Measurements from ENCODE around the gene LIPI. TPM values are rescaled to one million over a fixed set of nuclear protein-coding genes. Genes with fewer than 3 reads are reported as not detected.

Gene LIPI
- total and polyA plus RNA-seq, 10 of the 15 experiments (the other 5 are each of a cell fraction or from before 2014, with no cell fraction given): 0.05 to 0.32 (median 0.10) TPM; not detected in 5

DNA sequence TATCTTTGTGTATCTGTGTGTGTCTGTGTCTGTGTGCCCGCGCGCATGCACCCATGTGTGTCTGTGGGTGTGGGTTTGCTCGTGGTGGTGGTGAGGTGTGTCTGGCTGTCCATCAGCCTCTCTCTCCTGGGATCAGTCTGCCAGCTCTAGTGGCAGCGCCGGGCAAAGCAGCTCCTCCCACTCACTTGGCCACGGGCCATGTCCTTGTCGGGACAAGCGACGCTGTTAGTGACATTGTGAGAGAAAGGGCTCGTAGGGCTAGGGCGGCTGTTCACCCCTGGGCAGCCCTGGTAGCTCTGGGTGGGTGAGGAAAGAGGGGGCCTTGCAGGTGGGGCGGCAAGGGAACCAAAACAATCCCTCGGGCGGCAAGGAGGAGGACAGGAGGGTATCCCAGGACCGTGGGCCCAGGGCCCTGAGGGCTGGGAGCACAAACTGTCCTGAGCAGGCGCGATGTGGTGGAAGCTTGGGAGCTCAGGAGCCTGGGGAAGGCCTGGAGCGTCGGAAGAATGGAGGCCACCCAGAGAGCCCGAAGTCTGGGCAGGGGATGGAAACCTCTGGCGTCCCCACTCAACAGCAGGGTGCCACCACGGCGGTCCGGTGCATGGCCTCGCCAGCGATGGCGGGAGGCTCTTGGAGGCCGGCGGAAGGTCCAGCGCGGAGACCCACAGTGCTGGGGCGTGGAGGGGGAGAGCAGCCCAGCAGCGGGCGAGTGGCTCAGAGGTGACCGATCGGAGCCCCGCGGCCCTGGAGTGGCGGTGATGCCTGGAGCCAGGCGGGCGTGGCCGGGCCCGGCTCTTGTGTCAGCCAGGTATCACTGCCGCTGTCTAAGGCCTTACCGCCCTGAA lies 140.5 kb downstream of the LIPI start:
- Histone ChIP-seq H3K36me3 (ENCODE audit: control insufficient read depth in 2 of 2, insufficient read depth in 2 of 2, low read length in 1 of 2) (peaks cover 0 to 4% of the 10 kb centered on the region in 2 experiments; a peak in 3 of 4 replicates), H4K20me1 (ENCODE audit: control insufficient read depth, insufficient read depth) (no peaks in the 10 kb centered on the region), H2AFZ (ENCODE audit: control insufficient read depth, low read depth, low read length) (no peak overlapping the region), H3K4me3 (no peak overlapping the region), H3K27me3 (replicated peaks in 1 of 2; ENCODE audit: control insufficient read depth in 2 of 2, insufficient read depth in 2 of 2, low read length in 1 of 2) (no peaks in the 10 kb centered on the region), H3K4me2 (ENCODE audit: control insufficient read depth, insufficient read depth) (no peak overlapping the region), H3K27ac (ENCODE audit: control insufficient read depth, insufficient read depth) (no peak overlapping the region), H3K9me3 (replicated peaks; ENCODE audit: control insufficient read depth, insufficient read depth, low read length) (peaks cover 5% of the 10 kb centered on the region; the same call in 1 of the 3 replicates), H3K9ac (ENCODE audit: control insufficient read depth, insufficient read depth, low read length) (no peak overlapping the region), H3K4me1 (ENCODE audit: control insufficient read depth, insufficient read depth, low read length) (no peaks in the 10 kb centered on the region), H3K79me2 (ENCODE audit: control insufficient read depth, insufficient read depth, low read length) (no peaks in the 10 kb centered on the region)
- no TSS peak for BruUV-seq (replicated peaks)
- ATAC-seq: no peak
- intact Hi-C loops (cut with micrococcal nuclease; ENCODE audit: unreplicated experiment) (no loop called here), in situ Hi-C loops (cut with MboI) (no loop called here)
- no peak for DNase-seq (ENCODE audit: low read depth, low spot score)
- ChIA-PET POLR2A (no interaction called here), SMC1A (ENCODE audit: uncharacterized antibody, unreplicated experiment) (interaction anchor here (0.7 kb wide), 1 partner anchor 56 kb away, joined by 3 read pairs; no protein-coding TSS in a partner anchor), CTCF (no interaction called here), RAD21 (ENCODE audit: unreplicated experiment) (no interaction called here)
- FAIRE-seq: no peak
- WGBS (ENCODE audit: insufficient coverage, insufficient replicate concordance, low lambda C conversion rate, missing lambda C conversion rate): 98% methylated on average over 46 of the region's 46 CpGs
- TF ChIP-seq GABPA (IDR thresholded peaks at IDR 0.05; ENCODE audit: low read depth) (no peak), MYC (IDR thresholded peaks at IDR 0.05; ENCODE audit: insufficient read depth, insufficient read length, insufficient replicate concordance, low read length, severe bottlenecking) (no peak), PAX8 (IDR thresholded peaks at IDR 0.05) (no peak), BRCA1 (IDR thresholded peaks at IDR 0.05; ENCODE audit: low read depth, low read length) (no peak), STAT1 (conservative IDR thresholded peaks at IDR 0.05) (no peak), POU2F2 (IDR thresholded peaks at IDR 0.05; ENCODE audit: borderline replicate concordance, low read depth, low read length) (no peak), CBX5 (IDR thresholded peaks at IDR 0.05; ENCODE audit: low read depth) (no peak), EGR1 (IDR thresholded peaks at IDR 0.05; ENCODE audit: borderline replicate concordance in 1 of 2, low read depth in 2 of 2, low read length in 2 of 2) (no peak), MEF2B (IDR thresholded peaks at IDR 0.05; ENCODE audit: partially characterized antibody, poor library complexity, severe bottlenecking) (no peak)
- TF ChIP-seq, protein P1, sequence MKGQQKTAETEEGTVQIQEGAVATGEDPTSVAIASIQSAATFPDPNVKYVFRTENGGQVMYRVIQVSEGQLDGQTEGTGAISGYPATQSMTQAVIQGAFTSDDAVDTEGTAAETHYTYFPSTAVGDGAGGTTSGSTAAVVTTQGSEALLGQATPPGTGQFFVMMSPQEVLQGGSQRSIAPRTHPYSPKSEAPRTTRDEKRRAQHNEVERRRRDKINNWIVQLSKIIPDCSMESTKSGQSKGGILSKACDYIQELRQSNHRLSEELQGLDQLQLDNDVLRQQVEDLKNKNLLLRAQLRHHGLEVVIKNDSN (IDR thresholded peaks at IDR 0.05; ENCODE audit: borderline replicate concordance, extremely low read length, insufficient read depth, low read depth, low read length): no peak
- TF ChIP-seq, protein P2, sequence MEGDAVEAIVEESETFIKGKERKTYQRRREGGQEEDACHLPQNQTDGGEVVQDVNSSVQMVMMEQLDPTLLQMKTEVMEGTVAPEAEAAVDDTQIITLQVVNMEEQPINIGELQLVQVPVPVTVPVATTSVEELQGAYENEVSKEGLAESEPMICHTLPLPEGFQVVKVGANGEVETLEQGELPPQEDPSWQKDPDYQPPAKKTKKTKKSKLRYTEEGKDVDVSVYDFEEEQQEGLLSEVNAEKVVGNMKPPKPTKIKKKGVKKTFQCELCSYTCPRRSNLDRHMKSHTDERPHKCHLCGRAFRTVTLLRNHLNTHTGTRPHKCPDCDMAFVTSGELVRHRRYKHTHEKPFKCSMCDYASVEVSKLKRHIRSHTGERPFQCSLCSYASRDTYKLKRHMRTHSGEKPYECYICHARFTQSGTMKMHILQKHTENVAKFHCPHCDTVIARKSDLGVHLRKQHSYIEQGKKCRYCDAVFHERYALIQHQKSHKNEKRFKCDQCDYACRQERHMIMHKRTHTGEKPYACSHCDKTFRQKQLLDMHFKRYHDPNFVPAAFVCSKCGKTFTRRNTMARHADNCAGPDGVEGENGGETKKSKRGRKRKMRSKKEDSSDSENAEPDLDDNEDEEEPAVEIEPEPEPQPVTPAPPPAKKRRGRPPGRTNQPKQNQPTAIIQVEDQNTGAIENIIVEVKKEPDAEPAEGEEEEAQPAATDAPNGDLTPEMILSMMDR (IDR thresholded peaks at IDR 0.05 in 2 of 3, conservative IDR thresholded peaks at IDR 0.05 in 1 of 3; ENCODE audit: control insufficient read depth in 2 of 3, extremely low read depth in 1 of 3, insufficient read depth in 1 of 3, low read depth in 3 of 3, low read length in 3 of 3): no peak
- TF ChIP-seq, protein P3, sequence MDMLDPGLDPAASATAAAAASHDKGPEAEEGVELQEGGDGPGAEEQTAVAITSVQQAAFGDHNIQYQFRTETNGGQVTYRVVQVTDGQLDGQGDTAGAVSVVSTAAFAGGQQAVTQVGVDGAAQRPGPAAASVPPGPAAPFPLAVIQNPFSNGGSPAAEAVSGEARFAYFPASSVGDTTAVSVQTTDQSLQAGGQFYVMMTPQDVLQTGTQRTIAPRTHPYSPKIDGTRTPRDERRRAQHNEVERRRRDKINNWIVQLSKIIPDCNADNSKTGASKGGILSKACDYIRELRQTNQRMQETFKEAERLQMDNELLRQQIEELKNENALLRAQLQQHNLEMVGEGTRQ (IDR thresholded peaks at IDR 0.05; ENCODE audit: borderline replicate concordance, low read depth, low read length): no peak
- TF ChIP-seq, protein P4, sequence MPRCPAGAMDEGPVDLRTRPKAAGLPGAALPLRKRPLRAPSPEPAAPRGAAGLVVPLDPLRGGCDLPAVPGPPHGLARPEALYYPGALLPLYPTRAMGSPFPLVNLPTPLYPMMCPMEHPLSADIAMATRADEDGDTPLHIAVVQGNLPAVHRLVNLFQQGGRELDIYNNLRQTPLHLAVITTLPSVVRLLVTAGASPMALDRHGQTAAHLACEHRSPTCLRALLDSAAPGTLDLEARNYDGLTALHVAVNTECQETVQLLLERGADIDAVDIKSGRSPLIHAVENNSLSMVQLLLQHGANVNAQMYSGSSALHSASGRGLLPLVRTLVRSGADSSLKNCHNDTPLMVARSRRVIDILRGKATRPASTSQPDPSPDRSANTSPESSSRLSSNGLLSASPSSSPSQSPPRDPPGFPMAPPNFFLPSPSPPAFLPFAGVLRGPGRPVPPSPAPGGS (IDR thresholded peaks at IDR 0.05; ENCODE audit: borderline replicate concordance, insufficient read depth, low read depth, low read length, poor library complexity, severe bottlenecking): no peak
- TF ChIP-seq, protein P5, sequence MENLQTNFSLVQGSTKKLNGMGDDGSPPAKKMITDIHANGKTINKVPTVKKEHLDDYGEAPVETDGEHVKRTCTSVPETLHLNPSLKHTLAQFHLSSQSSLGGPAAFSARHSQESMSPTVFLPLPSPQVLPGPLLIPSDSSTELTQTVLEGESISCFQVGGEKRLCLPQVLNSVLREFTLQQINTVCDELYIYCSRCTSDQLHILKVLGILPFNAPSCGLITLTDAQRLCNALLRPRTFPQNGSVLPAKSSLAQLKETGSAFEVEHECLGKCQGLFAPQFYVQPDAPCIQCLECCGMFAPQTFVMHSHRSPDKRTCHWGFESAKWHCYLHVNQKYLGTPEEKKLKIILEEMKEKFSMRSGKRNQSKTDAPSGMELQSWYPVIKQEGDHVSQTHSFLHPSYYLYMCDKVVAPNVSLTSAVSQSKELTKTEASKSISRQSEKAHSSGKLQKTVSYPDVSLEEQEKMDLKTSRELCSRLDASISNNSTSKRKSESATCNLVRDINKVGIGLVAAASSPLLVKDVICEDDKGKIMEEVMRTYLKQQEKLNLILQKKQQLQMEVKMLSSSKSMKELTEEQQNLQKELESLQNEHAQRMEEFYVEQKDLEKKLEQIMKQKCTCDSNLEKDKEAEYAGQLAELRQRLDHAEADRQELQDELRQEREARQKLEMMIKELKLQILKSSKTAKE (IDR thresholded peaks at IDR 0.05; ENCODE audit: low read depth, poor library complexity, severe bottlenecking): no peak
